ENCODE data around the gene TRMT11. TPM values are rescaled to one million over a fixed set of nuclear protein-coding genes. Genes with fewer than 3 reads are reported as not detected.

The TRMT11 gene
- total RNA-seq: 19.5 and 21.7 TPM in 2 replicates

GRCh38 chr6:125986301-125987025 lies at the start of gene TRMT11:
Gene TRMT11 (plus strand): TSS chr6:125986540. CDS start chr6:125986551, 11 bp downstream.

DNA sequence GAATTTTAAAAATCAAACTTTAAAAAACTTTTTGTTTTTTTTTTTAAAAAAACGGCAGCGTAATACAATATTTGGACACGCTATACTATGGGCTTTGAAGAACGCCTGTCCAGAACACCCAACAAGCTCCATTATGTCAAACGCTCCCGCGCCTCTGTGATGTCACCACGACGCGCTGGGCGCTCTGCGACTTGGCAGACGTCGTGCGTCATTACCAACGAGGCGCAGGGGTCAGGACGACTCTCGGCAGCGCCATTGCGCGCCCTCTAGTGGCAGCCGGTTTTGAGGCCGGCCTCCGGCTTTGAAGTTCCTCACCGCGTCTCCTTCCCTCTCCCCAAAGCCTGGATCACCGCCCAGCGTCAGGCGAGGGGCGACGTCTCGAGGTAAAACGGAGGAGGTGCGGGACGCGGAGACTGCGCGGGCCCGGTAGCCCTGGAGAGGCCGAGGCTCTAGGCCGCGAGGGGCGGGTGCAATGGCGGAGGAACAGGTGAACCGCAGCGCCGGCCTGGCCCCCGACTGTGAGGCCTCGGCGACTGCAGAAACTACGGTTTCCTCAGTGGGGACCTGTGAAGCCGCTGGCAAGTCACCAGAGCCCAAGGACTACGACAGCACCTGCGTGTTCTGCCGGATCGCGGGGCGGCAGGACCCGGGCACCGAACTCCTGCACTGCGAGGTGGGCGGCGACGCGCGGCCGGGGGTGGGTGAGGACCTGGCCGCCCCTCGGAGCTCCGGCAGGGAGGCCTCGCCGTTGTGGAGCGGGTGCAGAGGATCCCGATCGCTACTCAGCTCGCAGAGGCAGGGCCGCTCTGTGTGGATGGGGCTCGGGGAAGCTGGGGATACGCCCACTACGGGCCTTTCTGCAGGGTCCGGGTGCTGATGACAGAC lies 29.6 kb upstream of the TRMT11 start, which contains the start of gene HINT3:
TSS of gene HINT3 (plus strand) at position 265 of the 885 bp plus-strand sequence. CDS start at position 473, 208 bp downstream.

Small RNA genes lying within 50 kb of the gene (small RNA-seq; reads per million reads assigned to genes)
- not detected for gene RNA5SP216

Other genes with a start within 250 kb of the TRMT11 start
- not detected in 2 replicates for gene HEY2, start 236.9 kb upstream of the TRMT11 start, total RNA-seq
- 15.4 and 15.8 TPM in 2 replicates for gene NCOA7, start 195.6 kb upstream of the TRMT11 start, total RNA-seq
- 9.9 and 10.6 TPM in 2 replicates for gene HINT3, start 29.8 kb upstream of the TRMT11 start, total RNA-seq

All from subcutaneous preadipocyte (primary cell).